Thymus (tissue), 11 donors: ENCODE measurements around the gene XG. TPM values are rescaled to one million over a fixed set of nuclear protein-coding genes. Genes with fewer than 3 reads are reported as not detected.
"Not testable (repeated sequence)": the region's sequence is repeated elsewhere in the genome, so short reads cannot be mapped to it uniquely, and the experiment has no call there.

Experiments used
- DNase-seq, 9 donors: peaks; one replicate each; pipeline ENCODE4 v3.0.0-alpha.2; 2013; ENCODE audit warnings: low spot score in 9 of 9, low read depth in 6 of 9, missing footprints in 1 of 9
- H3K27ac ChIP-seq, 2 donors: one replicate each; pipeline ENCODE4 v1.5.1; 2013; ENCODE audit warnings: control low read depth in 1 of 2, low read depth in 1 of 2, low read length in 1 of 2, mild to moderate bottlenecking in 1 of 2, moderate library complexity in 1 of 2
- H3K27me3 ChIP-seq, 2 donors: one replicate each; pipeline ENCODE4 v1.5.1; 2013; ENCODE audit warnings: low read length in 1 of 2; ENCODE audit not compliant: control insufficient read depth in 2 of 2, insufficient read depth in 1 of 2
- H3K36me3 ChIP-seq, 2 donors: one replicate each; pipeline ENCODE4 v1.5.1; 2013; ENCODE audit warnings: low read length in 1 of 2, mild to moderate bottlenecking in 1 of 2, moderate library complexity in 1 of 2; ENCODE audit not compliant: control insufficient read depth in 2 of 2, insufficient read depth in 2 of 2
- H3K4me1 ChIP-seq, 2 donors: one replicate each; pipeline ENCODE4 v1.5.1; 2013; ENCODE audit warnings: low read length in 2 of 2; ENCODE audit not compliant: control insufficient read depth in 2 of 2, insufficient read depth in 2 of 2
- H3K4me3 ChIP-seq, 2 donors: one replicate each; pipeline ENCODE4 v1.5.1; 2013; ENCODE audit warnings: low read length in 2 of 2, control low read depth in 1 of 2, mild to moderate bottlenecking in 1 of 2
- H3K9me3 ChIP-seq, 2 donors: one replicate each; pipeline ENCODE4 v1.5.1; 2013; ENCODE audit warnings: low read length in 1 of 2, mild to moderate bottlenecking in 1 of 2; ENCODE audit not compliant: control insufficient read depth in 2 of 2, insufficient read depth in 1 of 2
- WGBS: extraction: QIAGEN DNeasy Blood & Tissue Kit; methylation state at CpG from one replicate; pipeline ENCODE4 v1.1.7; 2013; 5-methylcytosine and 5-hydroxymethylcytosine counted together
- polyA plus RNA-seq: library from polyadenylated mRNA; stranded (reverse); fragments of 200-250 nt; gene quantifications from one replicate; pipeline ENCODE4 v1.2.3, GENCODE V29; 2013
- total RNA-seq: library from RNA; stranded (reverse); fragments of 120-200 nt; gene quantifications from one replicate; pipeline ENCODE4 v1.2.4, GENCODE V29; 2013
- donor health status: healthy.

The XG gene
- total and polyA plus RNA-seq, 2 donors: 1.0 to 1.3 TPM

DNA sequence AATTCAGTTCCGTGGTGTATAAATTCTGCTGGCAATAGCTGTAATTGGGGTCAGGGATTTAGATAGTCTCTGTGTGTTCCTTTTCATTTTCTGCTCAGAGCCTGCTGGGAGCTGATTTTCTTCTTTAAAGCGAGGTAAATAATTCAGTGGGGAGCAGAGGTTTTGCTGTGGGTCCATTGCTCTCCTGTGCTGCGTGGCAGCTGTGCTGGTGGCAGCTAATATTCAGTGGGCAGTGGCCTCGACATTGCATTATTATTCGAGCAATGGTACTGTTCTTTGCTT, 13.7 kb downstream of the XG start:
- H3K27me3 ChIP-seq: no peaks in the 10 kb centered on the region
- no peaks in the 10 kb centered on the region for H3K9me3 ChIP-seq
- no peak overlapping the region for H3K4me3 ChIP-seq
- no peaks in the 10 kb centered on the region for H3K4me1 ChIP-seq
- no peak overlapping the region for H3K27ac ChIP-seq
- 93% methylated on average over 5 of the region's 5 CpGs for WGBS
- no peaks in the 10 kb centered on the region for H3K36me3 ChIP-seq
- DNase-seq: no peak

DNA sequence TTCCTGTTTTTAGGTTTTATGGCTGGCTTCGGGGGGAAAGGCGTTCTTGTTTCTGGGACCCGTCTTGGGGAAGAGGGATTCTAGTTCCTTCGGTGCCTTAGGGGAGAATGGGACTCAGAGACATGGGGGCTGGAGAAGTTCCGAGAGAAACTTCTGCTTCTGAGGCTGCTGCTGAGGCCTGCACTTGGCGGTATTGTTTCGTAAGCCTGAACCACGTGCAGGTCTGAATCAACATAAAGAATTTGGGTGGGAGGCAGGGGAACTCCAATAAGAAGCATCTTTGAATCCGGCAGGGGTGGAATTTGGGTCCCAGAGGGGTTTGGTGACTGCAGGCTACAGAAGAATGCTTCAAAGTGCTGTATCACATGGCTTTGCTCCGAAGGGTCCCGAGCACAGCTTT, 15.1 kb downstream of the XG start:
- Histone ChIP-seq H3K27me3 (no peaks in the 10 kb centered on the region), H3K9me3 (no peaks in the 10 kb centered on the region), H3K27ac (no peak overlapping the region), H3K36me3 (no peaks in the 10 kb centered on the region), H3K4me3 (no peak overlapping the region), H3K4me1 (no peaks in the 10 kb centered on the region)
- 88% methylated on average over 11 of the region's 11 CpGs for WGBS
- no peak for DNase-seq

DNA sequence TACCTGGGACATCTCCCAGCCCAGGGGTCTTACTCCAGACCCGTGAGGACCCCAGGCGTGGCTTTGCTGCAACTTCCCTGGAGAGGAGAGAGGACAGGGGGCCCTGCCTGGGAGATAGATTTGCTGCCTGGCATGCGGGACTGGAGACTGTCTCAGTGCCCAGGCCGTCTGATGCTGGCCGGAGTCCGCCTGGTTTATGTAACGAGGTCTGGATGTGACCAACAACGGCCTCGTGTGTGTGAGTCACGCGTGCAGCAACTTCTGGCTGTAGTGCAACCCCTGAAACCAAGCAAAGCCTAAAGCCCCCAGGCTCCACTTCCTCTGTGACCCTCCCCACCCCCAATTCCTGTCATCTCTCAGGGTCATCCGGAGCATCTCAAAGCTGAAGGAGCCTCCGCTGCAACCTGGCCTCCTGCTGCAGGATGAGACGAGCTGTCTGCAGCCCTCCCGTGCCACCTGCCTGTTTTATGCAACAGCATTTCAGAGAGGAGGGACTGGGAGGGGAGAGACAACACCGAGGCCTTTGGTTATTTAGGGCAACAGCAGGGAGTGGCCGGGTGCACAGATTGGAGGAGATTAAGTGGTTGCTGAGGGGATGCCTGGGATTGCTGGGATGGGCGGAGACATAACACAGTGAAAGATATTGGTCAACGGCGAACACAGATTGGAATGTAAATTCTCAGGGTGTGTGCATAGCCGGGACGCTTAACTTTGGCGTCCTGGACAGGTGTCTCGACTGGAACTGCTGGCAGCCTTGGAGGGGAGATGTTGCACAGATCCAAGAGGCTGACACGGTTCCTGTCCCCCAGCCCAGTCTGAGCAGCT, 16.0 kb downstream of the XG start:
- H3K4me3 ChIP-seq: no peak overlapping the region
- no peak for DNase-seq
- no peaks in the 10 kb centered on the region for H3K27me3 ChIP-seq
- H3K36me3 ChIP-seq: no peaks in the 10 kb centered on the region
- no peaks in the 10 kb centered on the region for H3K9me3 ChIP-seq
- no peak overlapping the region for H3K27ac ChIP-seq
- H3K4me1 ChIP-seq: no peaks in the 10 kb centered on the region
- WGBS: 93% methylated on average over 25 of the region's 25 CpGs

DNA sequence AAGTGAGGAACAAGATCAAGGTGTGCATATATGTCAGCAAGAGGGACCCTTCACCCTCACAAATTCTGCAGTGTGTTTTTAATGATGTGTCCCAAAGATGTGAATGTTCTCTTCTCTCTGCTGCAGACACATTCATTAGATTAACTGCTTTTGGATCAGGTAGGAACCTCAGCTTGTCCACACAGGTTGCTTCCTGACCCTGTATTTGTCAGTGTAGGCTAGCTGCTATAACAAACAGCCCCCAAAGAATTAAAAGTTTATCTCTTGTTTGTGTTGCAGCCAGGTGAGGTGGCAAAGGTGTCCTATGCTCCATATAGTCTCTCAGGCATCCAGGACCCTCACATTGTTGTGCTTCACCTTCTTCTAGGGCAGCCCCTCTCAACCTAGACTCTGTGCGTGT, 17.8 kb downstream of the XG start:
- no peaks in the 10 kb centered on the region for H3K36me3 ChIP-seq
- H3K4me3 ChIP-seq: no peak overlapping the region
- H3K4me1 ChIP-seq: no peaks in the 10 kb centered on the region
- H3K27me3 ChIP-seq: no peaks in the 10 kb centered on the region
- H3K9me3 ChIP-seq: no peaks in the 10 kb centered on the region
- 98% methylated on average over 1 of the region's 1 CpG for WGBS
- H3K27ac ChIP-seq: no peak overlapping the region
- no peak for DNase-seq

DNA sequence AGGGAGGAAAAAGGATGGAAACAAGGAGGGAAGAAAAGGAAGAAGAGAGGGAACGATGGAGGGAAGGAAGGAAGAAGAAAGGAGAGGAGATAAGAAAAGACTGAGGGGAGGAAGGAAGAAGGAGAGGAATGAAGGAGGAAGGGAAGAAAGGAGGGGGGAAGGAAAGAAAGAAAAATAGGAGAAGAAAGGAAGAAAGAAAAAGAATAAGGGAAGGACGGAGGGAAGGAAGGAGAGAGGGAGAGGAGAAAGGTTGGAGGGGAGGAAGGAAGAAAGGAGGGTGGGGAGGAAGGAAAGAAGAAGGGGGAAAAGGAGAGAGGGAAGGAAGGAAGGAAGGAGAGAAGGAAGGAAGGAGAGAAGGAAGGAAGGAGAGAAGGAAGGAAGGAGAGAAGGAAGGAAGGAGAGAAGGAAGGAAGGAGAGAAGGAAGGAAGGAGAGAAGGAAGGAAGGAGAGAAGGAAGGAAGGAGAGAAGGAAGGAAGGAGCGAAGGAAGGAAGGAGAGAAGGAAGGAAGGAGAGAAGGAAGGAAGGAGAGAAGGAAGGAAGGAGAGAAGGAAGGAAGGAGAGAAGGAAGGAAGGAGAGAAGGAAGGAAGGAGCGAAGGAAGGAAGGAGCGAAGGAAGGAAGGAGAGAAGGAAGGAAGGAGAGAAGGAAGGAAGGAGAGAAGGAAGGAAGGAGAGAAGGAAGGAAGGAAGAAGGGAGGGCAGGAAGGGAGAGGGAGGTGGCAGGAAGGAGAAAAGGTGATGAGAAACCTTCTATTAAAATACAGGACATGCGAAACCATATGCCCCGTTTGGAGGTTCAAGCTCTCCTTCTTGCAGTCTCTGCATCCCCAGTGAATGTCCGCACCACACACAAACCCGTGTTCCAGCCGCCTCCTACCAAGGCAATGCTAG, 21.6 kb downstream of the XG start:
- not testable (repeated sequence) for H3K36me3 ChIP-seq, H3K27me3 ChIP-seq, H3K4me1 ChIP-seq, H3K9me3 ChIP-seq, H3K27ac ChIP-seq, DNase-seq, H3K4me3 ChIP-seq
- WGBS: 96% methylated on average over 8 of the region's 10 CpGs

DNA sequence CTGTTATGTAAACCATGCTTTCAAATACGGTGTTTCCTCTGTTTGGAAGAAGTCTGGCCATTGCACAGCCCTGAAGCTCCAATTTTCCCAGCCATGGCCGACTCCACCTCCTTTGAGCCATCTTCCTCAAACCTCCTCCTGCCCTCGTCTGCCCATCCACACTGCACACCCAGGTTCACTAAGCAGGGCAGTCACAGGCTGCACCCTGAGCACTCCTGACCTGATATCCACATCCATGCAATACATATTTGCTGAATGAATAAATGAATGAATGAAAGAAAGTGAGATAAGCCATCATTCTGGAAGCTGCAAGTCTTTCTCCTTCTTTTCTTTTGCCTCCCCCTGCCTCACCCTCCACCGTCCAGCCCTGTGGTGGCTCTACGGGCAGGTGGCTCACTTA, 22.2 kb downstream of the XG start:
- Histone ChIP-seq H3K27ac (no peak overlapping the region), H3K4me1 (no peaks in the 10 kb centered on the region), H3K36me3 (no peaks in the 10 kb centered on the region), H3K27me3 (no peaks in the 10 kb centered on the region), H3K9me3 (no peaks in the 10 kb centered on the region), H3K4me3 (no peak overlapping the region)
- WGBS: 89% methylated on average over 5 of the region's 5 CpGs
- no peak for DNase-seq

DNA sequence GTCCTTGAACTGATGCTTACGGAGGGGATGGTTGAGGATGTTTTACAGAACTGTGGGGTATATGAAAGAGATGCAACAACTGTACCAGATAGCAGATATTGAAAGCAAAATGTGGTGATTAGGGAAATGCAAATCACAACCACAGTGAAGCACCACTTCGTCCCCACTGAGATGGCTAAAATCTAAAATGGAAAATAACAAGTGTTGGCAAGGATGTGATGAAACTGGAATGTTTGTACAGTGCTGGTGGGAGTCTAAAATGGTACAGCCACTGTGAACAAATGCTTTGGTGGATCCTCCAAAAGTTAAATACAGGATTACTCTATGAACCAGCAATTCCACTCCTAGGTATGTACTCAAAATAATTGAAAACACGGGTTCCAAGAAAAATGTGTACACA, 22.9 kb downstream of the XG start:
- H3K27ac ChIP-seq: no peak overlapping the region
- H3K36me3 ChIP-seq: no peaks in the 10 kb centered on the region
- WGBS: 99% methylated on average over 3 of the region's 3 CpGs
- H3K4me3 ChIP-seq: no peak overlapping the region
- no peaks in the 10 kb centered on the region for H3K9me3 ChIP-seq
- no peaks in the 10 kb centered on the region for H3K4me1 ChIP-seq
- H3K27me3 ChIP-seq: no peaks in the 10 kb centered on the region
- DNase-seq: no peak

DNA sequence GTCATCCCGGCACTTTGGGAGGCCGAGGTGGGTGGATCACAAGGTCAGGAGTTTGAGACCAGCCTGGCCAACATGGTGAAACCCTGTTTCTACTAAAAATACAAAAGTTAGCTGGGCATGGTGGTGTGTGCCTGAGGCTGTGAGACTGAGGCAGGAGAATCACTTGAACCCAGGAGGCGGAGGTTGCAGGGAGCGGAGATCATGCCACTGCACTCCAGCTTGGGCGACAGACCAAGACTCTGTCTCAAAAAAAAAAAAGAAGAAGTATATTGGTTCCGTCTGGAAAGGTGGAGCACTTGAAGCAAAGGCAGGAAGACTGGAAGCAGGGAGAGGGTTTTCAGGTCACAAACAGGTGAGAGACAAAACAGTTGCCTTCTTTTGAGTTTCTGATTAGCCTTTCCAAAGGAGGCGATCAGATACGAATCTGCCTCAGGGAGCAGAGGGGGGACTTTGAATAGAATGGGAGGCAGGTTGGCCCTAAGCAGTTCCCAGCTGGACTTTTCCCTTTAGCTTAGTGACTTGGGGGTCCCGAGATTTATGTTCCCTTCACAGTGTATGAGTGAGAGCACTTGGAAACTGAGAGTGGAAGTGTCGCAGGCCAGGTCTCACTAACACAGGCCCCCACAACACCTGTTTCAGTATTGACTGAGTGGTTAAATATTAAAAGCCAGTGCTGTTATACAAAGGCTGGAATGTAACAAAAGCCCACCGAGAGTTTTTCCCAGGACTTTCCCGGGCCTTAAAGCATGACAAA, 28.8 kb downstream of the XG start:
- WGBS: 97% methylated on average over 12 of the region's 12 CpGs
- H3K27me3 ChIP-seq, H3K4me1 ChIP-seq, H3K36me3 ChIP-seq, DNase-seq, H3K4me3 ChIP-seq, H3K27ac ChIP-seq, H3K9me3 ChIP-seq: not testable (repeated sequence)

DNA sequence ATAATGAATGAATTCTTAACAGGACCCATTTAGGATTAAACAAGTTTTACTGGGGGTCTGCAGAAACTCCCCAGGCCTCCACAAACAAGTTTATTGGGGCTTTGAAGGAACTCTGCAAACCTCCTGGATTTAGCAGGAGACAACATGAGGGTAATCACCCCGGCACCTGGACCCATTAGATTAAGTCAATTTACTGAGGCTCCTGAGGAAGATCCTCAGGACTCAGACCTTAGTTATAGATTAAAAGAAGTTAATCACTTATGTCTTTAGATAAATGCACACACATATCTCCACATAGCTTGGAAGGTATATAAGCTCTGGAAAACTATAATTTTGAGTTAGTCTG, 29.4 kb downstream of the XG start:
- WGBS: 98% methylated on average over 1 of the region's 1 CpG
- Histone ChIP-seq H3K36me3 (no peaks in the 10 kb centered on the region), H3K9me3 (no peaks in the 10 kb centered on the region), H3K4me3 (no peak overlapping the region), H3K27ac (no peak overlapping the region), H3K4me1 (no peaks in the 10 kb centered on the region), H3K27me3 (no peaks in the 10 kb centered on the region)
- DNase-seq: no peak
